Loucy (cell line): ENCODE results near the gene VPS37B.
"Not testable (repeated sequence)": the region's sequence is repeated elsewhere in the genome, so short reads cannot be mapped to it uniquely, and the experiment has no call there.

Experiments used
- H2AFZ ChIP-seq: fragments of 200-600 bp; sonication (generic); 2 replicates; pipeline ENCODE4 v1.6.0; 2016; ENCODE audit warnings: antibody characterized with exemption, mild to moderate bottlenecking, low read length, moderate library complexity
- H3F3A ChIP-seq: fragments of 200-600 bp; 2 replicates; pipeline ENCODE4 v1.6.0; 2016; ENCODE audit warnings: antibody characterized with exemption, low read depth, mild to moderate bottlenecking
- H3K27me3 ChIP-seq: fragments of 200-600 bp; sonication (generic); 2 replicates; pipeline ENCODE4 v1.6.1; 2014; ENCODE audit warnings: low read length, mild to moderate bottlenecking; ENCODE audit not compliant: insufficient read depth, poor library complexity, severe bottlenecking
- H3K36me3 ChIP-seq: fragments of 200-600 bp; sonication (generic); 2 replicates; pipeline ENCODE4 v1.6.1; 2016; ENCODE audit warnings: low read length; ENCODE audit not compliant: insufficient read depth
- H3K4me1 ChIP-seq: fragments of 200-600 bp; sonication (generic); 2 replicates; pipeline ENCODE4 v1.5.1; 2014; ENCODE audit warnings: low read length, mild to moderate bottlenecking; ENCODE audit not compliant: insufficient read depth, poor library complexity, severe bottlenecking
- H3K4me2 ChIP-seq: fragments of 200-600 bp; sonication (generic); 2 replicates; pipeline ENCODE4 v1.6.0; 2014; ENCODE audit warnings: antibody characterized with exemption, low read length, low read depth, mild to moderate bottlenecking; ENCODE audit not compliant: poor library complexity, severe bottlenecking
- H3K4me3 ChIP-seq: fragments of 200-600 bp; sonication (generic); 2 replicates; pipeline ENCODE4 v1.5.1; 2014; ENCODE audit warnings: low read length, mild to moderate bottlenecking, mixed read lengths; ENCODE audit not compliant: poor library complexity, severe bottlenecking
- H3K79me2 ChIP-seq: fragments of 200-600 bp; sonication (generic); 2 replicates; pipeline ENCODE4 v1.6.1; 2014; ENCODE audit warnings: low read length; ENCODE audit not compliant: insufficient read depth
- H3K9ac ChIP-seq: fragments of 200-600 bp; sonication (generic); 2 replicates; pipeline ENCODE4 v1.6.0; 2014; ENCODE audit warnings: mild to moderate bottlenecking, low read depth, low read length, moderate library complexity; ENCODE audit not compliant: poor library complexity, severe bottlenecking
- H3K9me2 ChIP-seq: fragments of 200-600 bp; sonication (generic); replicated peaks from 2 replicates; pipeline ENCODE4 v1.6.1; 2016; ENCODE audit warnings: low read depth, low read length, mixed read lengths
- H3K9me3 ChIP-seq: fragments of 200-600 bp; sonication (generic); 2 replicates; pipeline ENCODE4 v1.6.1; 2014; ENCODE audit warnings: mild to moderate bottlenecking, antibody characterized with exemption, low read length, low read depth; ENCODE audit not compliant: insufficient read depth
- H4K20me1 ChIP-seq: fragments of 200-600 bp; sonication (generic); 2 replicates; pipeline ENCODE4 v1.6.0; 2014; ENCODE audit warnings: antibody characterized with exemption, low read length, mild to moderate bottlenecking; ENCODE audit not compliant: insufficient read depth, poor library complexity, severe bottlenecking
- CTCF ChIP-seq: fragments of 200-600 bp; sonication (generic); conservative IDR thresholded peaks from 2 replicates; pipeline ENCODE4 v1.5.1; 2014; ENCODE audit warnings: mild to moderate bottlenecking, antibody characterized with exemption, low read length
- EZH2phosphoT487 ChIP-seq: fragments of 200-600 bp; IDR thresholded peaks from 2 replicates; pipeline ENCODE4 v1.6.1; 2018; ENCODE audit warnings: antibody characterized with exemption, mild to moderate bottlenecking, moderate library complexity, borderline replicate concordance

The VPS37B gene

GRCh38 chr12:122942637-122943036 lies 46.7 kb upstream of the VPS37B start:
- Histone ChIP-seq H4K20me1 (no peaks in the 10 kb centered on the region), H3K4me1 (peaks cover 12% of the 10 kb centered on the region), H3K36me3 (no peaks in the 10 kb centered on the region), H3K9me3 (no peaks in the 10 kb centered on the region), H3K4me2 (no peak overlapping the region), H3K27me3 (no peaks in the 10 kb centered on the region), H3K9me2 (no peaks in the 10 kb centered on the region), H3K4me3 (no peak overlapping the region), H2AFZ (no peak overlapping the region), H3K79me2 (no peaks in the 10 kb centered on the region), H3K9ac (no peak overlapping the region), H3F3A (no peaks in the 10 kb centered on the region)
- TF ChIP-seq CTCF (no peak), EZH2phosphoT487 (no peak)

GRCh38 chr12:122941351-122941750 lies 45.4 kb upstream of the VPS37B start:
- H4K20me1 ChIP-seq, H3K9ac ChIP-seq, H3K4me3 ChIP-seq, H3K27me3 ChIP-seq, H2AFZ ChIP-seq, H3K4me2 ChIP-seq, H3K9me3 ChIP-seq, H3K36me3 ChIP-seq, H3F3A ChIP-seq, H3K9me2 ChIP-seq, H3K4me1 ChIP-seq, H3K79me2 ChIP-seq: not testable (repeated sequence)

GRCh38 chr12:122939125-122939524 lies 43.2 kb upstream of the VPS37B start:
- no peaks in the 10 kb centered on the region for H3K9me3 ChIP-seq
- H2AFZ ChIP-seq, result no peak overlapping the region
- no peaks in the 10 kb centered on the region for H3K79me2 ChIP-seq
- H3K4me1 ChIP-seq, result no peaks in the 10 kb centered on the region
- no peak overlapping the region for H3K4me3 ChIP-seq
- H3K36me3 ChIP-seq, result no peaks in the 10 kb centered on the region
- no peaks in the 10 kb centered on the region for H3K9me2 ChIP-seq
- no peaks in the 10 kb centered on the region for H4K20me1 ChIP-seq
- H3K27me3 ChIP-seq, result no peaks in the 10 kb centered on the region
- TF ChIP-seq CTCF (no peak), EZH2phosphoT487 (no peak)
- no peak overlapping the region for H3K4me2 ChIP-seq
- H3F3A ChIP-seq, result no peaks in the 10 kb centered on the region
- no peak overlapping the region for H3K9ac ChIP-seq

- H3K4me2 ChIP-seq, result no peak overlapping the region
- no peaks in the 10 kb centered on the region for H4K20me1 ChIP-seq
- no peaks in the 10 kb centered on the region for H3K36me3 ChIP-seq
- no peaks in the 10 kb centered on the region for H3K27me3 ChIP-seq
- H3K4me3 ChIP-seq, result no peak overlapping the region
- H3K4me1 ChIP-seq, result no peaks in the 10 kb centered on the region
- H3K79me2 ChIP-seq, result no peaks in the 10 kb centered on the region
- H3K9me2 ChIP-seq, result no peaks in the 10 kb centered on the region
- H3F3A ChIP-seq, result no peaks in the 10 kb centered on the region
- H2AFZ ChIP-seq, result no peak overlapping the region
- no peaks in the 10 kb centered on the region for H3K9me3 ChIP-seq
- no peak for TF ChIP-seq CTCF
- no peak for TF ChIP-seq EZH2phosphoT487
- H3K9ac ChIP-seq, result no peak overlapping the region
Observed at GRCh38 chr12:122937622-122938091, 41.7 kb upstream of the VPS37B start.
